Effector memory CD8-positive, alpha-beta T cell (primary cell): Measurements from ENCODE around the gene MMGT1.
"Not testable (repeated sequence)": the region's sequence is repeated elsewhere in the genome, so short reads cannot be mapped to it uniquely, and the experiment has no call there.

Source experiments
- ATAC-seq: fragments of 150-1000 bp; cut with Tn5 transposase; replicated peaks from 2 replicates; pipeline ENCODE4 v1.10.0; 2021; ENCODE audit warnings: mild to moderate bottlenecking, moderate library complexity
- DNase-seq, 3 experiments: peaks; one replicate each; pipeline ENCODE4 v3.0.0; 2021
- H3K27ac Mint-ChIP-seq, 2 donors: one replicate each; pipeline ENCODE4 v1.8.0; 2022; ENCODE audit warnings: mild to moderate bottlenecking in 2 of 2, mixed read lengths in 2 of 2, moderate library complexity in 2 of 2
- H3K27me3 Mint-ChIP-seq, 2 donors: one replicate each; pipeline ENCODE4 v1.8.0; 2022; ENCODE audit warnings: mixed read lengths in 2 of 2
- H3K36me3 Mint-ChIP-seq: one replicate; pipeline ENCODE4 v1.8.0; 2022; ENCODE audit warnings: mild to moderate bottlenecking, moderate library complexity, mixed read lengths; ENCODE audit not compliant: insufficient read depth
- H3K4me1 Mint-ChIP-seq, 2 donors: one replicate each; pipeline ENCODE4 v1.8.0; 2022; ENCODE audit warnings: low read depth in 2 of 2, mixed read lengths in 2 of 2
- H3K4me3 Mint-ChIP-seq, 2 donors: one replicate each; pipeline ENCODE4 v1.8.0; 2022; ENCODE audit warnings: mild to moderate bottlenecking in 2 of 2, mixed read lengths in 2 of 2, moderate library complexity in 2 of 2
- H3K9me3 Mint-ChIP-seq, 2 donors: one replicate each; pipeline ENCODE4 v1.8.0; 2022; ENCODE audit warnings: mixed read lengths in 2 of 2

MMGT1 gene

DNA sequence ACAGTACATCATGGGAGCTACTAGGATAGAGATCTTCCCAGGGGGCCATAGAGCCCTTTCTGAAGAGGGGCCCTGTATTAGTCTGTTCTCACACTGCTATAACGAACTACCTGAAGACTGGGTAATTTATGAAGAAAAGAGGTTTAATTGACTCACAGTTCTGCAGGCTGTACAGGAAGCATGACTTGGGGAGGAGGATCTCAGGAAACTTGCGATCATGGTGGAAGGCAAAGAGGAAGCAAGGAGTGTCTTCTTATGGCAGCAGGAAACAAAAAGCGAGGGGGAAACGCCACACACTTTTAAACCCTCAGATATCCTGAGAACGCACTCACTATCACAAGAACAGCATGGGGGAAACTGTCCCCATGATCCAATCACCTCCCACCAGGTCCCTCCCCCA lies 7.2 kb upstream of the MMGT1 start:
- DNase-seq (no peak), ATAC-seq (no peak)
- Mint-ChIP-seq H3K4me3 (no peak overlapping the region), H3K27ac (peak overlapping the region; percentile 13 to 27), H3K27me3 (no peaks in the 10 kb centered on the region), H3K9me3 (no peaks in the 10 kb centered on the region), H3K4me1 (peaks cover 32 to 38% of the 10 kb centered on the region in 2 donors), H3K36me3 (peaks cover 14% of the 10 kb centered on the region)

GRCh38 chrX:135977611-135978010 lies 3.8 kb upstream of the MMGT1 start:
- DNase-seq = no peak
- H3K36me3 Mint-ChIP-seq = peaks cover 12% of the 10 kb centered on the region
- H3K27ac Mint-ChIP-seq = no peak overlapping the region
- H3K27me3 Mint-ChIP-seq = no peaks in the 10 kb centered on the region
- H3K4me1 Mint-ChIP-seq = peaks cover 23 to 24% of the 10 kb centered on the region in 2 donors
- peak overlapping the region; percentile 54 to 73 for H3K4me3 Mint-ChIP-seq
- peak; percentile 33 for ATAC-seq
- H3K9me3 Mint-ChIP-seq = no peaks in the 10 kb centered on the region

DNA sequence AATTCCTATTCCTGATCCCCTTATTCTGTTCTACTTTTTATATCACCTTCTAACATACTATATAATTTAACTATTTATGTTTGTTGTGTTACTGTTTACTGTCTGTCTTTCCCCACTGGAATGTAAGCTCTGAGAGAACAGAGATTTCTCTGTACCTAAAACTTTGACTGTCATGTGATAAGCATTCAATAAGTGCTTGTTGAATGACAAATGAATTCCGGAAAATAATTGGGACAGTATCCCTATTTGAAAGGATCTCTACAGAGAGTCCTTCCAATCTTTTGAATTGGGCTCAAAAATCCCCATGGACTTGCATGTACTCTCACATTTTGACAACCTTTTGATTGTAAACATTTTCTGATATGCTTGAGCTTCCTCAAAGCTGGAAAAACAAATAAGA lies 1.6 kb upstream of the MMGT1 start:
- Mint-ChIP-seq H3K27me3 (no peaks in the 10 kb centered on the region), H3K36me3 (peaks cover 12% of the 10 kb centered on the region), H3K9me3 (no peaks in the 10 kb centered on the region), H3K4me3 (no peak overlapping the region), H3K27ac (no peak overlapping the region), H3K4me1 (peaks cover 21 to 26% of the 10 kb centered on the region in 2 donors)
- ATAC-seq (no peak), DNase-seq (no peak)

GRCh38 chrX:135974279-135974856 lies 580 bp upstream of the MMGT1 start:
- Mint-ChIP-seq H3K36me3 (peaks cover 12% of the 10 kb centered on the region), H3K9me3 (no peaks in the 10 kb centered on the region), H3K27ac (peak overlapping the region in 1 of 2 donors; percentile 74), H3K4me3 (peak overlapping the region; percentile 79 to 81), H3K4me1 (peaks cover 21 to 26% of the 10 kb centered on the region in 2 donors), H3K27me3 (no peaks in the 10 kb centered on the region)
- peak; percentile 21 to 32 (median 21) for DNase-seq
- ATAC-seq = peak; percentile 23

- Mint-ChIP-seq H3K27ac (peak overlapping the region; percentile 96 to 99), H3K4me3 (peak overlapping the region; percentile 99 to 100), H3K9me3 (no peaks in the 10 kb centered on the region), H3K4me1 (peaks cover 21 to 26% of the 10 kb centered on the region in 2 donors), H3K27me3 (no peaks in the 10 kb centered on the region), H3K36me3 (peaks cover 12% of the 10 kb centered on the region)
- ATAC-seq (no peak), DNase-seq (no peak)
These were observed 702 bp downstream of the MMGT1 start for GRCh38 chrX:135973025-135973547.

DNA sequence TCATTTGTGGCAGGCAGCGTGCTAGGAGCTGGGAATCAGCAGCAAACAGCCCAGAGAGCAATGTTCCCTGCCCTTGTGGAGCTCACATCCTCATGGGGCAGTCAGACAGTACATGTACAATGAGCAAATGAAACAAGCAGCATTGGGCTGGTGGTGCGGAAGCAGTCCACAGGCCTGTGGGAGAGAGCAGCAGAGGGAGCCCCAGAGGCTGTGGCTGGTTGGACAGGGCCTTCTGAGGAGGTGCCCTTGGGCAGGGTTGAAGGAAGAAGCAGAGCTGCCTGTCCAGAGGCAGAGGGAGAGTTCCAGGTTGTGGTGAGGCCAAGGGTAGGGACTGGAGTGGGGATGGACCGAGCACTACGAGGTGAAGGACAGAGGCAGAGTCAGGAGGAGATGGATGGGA lies 22.5 kb downstream of the MMGT1 start:
- no peaks in the 10 kb centered on the region for H3K9me3 Mint-ChIP-seq
- DNase-seq = no peak
- no peaks in the 10 kb centered on the region for H3K27me3 Mint-ChIP-seq
- ATAC-seq = no peak
- H3K27ac Mint-ChIP-seq = no peak overlapping the region
- no peak overlapping the region for H3K4me3 Mint-ChIP-seq
- no peaks in the 10 kb centered on the region for H3K4me1 Mint-ChIP-seq
- no peaks in the 10 kb centered on the region for H3K36me3 Mint-ChIP-seq

DNA sequence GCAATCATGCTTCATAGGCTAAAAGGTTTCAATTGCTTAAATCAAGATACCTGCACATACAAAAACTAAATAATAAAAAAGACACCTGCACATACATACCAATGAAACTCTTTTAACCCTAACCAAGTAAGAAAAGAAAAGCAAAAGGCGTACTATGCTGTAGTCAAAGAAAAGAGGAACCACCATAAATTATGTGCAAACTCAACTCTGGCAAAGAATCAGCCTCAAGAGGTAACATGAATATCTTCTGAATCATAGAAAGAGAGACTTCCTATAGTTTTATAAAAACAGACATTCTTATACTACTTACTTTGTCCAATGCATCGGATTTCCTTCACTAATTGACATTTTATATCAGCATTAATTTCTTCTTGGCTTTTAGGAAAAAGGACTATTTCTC lies 29.3 kb downstream of the MMGT1 start:
- DNase-seq (no peak), ATAC-seq (no peak)
- no peaks in the 10 kb centered on the region for H3K27me3 Mint-ChIP-seq
- H3K4me1 Mint-ChIP-seq = no peaks in the 10 kb centered on the region
- no peak overlapping the region for H3K27ac Mint-ChIP-seq
- H3K9me3 Mint-ChIP-seq = no peaks in the 10 kb centered on the region
- H3K36me3 Mint-ChIP-seq = no peaks in the 10 kb centered on the region
- H3K4me3 Mint-ChIP-seq = no peak overlapping the region

GRCh38 chrX:135931644-135932487 lies 41.9 kb downstream of the MMGT1 start:
- Mint-ChIP-seq H3K4me3 (no peak overlapping the region), H3K9me3 (no peaks in the 10 kb centered on the region), H3K27ac (no peak overlapping the region), H3K27me3 (no peaks in the 10 kb centered on the region), H3K4me1 (no peaks in the 10 kb centered on the region), H3K36me3 (no peaks in the 10 kb centered on the region)
- DNase-seq = peak; percentile 4 to 21 (median 19)
- peak; percentile 36 for ATAC-seq

- DNase-seq (no peak), ATAC-seq (no peak)
- H3K9me3 Mint-ChIP-seq = no peaks in the 10 kb centered on the region
- no peak overlapping the region for H3K4me3 Mint-ChIP-seq
- no peaks in the 10 kb centered on the region for H3K36me3 Mint-ChIP-seq
- H3K4me1 Mint-ChIP-seq = no peaks in the 10 kb centered on the region
- H3K27ac Mint-ChIP-seq = no peak overlapping the region
- no peaks in the 10 kb centered on the region for H3K27me3 Mint-ChIP-seq
These were observed 45.9 kb downstream of the MMGT1 start for GRCh38 chrX:135927897-135928296.

DNA sequence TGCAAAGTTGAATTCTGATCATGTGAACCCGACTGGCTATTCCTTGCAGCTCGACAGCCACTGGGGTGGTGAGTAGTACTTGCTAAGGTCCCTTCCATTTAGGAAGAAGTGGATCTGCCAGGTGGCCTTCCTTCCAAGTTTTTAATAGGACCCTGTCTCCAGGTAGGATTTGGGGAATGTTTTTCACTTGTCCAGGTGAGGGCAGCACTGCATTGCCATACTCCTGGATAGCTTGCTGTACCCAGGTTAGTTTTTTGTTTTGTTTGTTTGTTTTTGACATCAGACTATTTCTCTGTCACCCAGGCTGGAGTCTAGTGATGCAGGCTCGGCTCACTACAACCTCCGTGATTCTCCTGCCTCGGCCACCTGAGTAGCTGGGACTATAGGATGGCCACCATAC lies 50.4 kb downstream of the MMGT1 start:
- no peaks in the 10 kb centered on the region for H3K4me1 Mint-ChIP-seq
- DNase-seq = no peak
- H3K27ac Mint-ChIP-seq = no peak overlapping the region
- no peak overlapping the region for H3K4me3 Mint-ChIP-seq
- peaks cover 0 to 13% of the 10 kb centered on the region in 2 donors for H3K27me3 Mint-ChIP-seq
- no peaks in the 10 kb centered on the region for H3K9me3 Mint-ChIP-seq
- no peak for ATAC-seq
- H3K36me3 Mint-ChIP-seq = no peaks in the 10 kb centered on the region

- DNase-seq, H3K36me3 Mint-ChIP-seq, H3K4me1 Mint-ChIP-seq, H3K27ac Mint-ChIP-seq, ATAC-seq, H3K4me3 Mint-ChIP-seq, H3K9me3 Mint-ChIP-seq: not testable (repeated sequence)
- H3K27me3 Mint-ChIP-seq = peaks cover 7 to 13% of the 10 kb centered on the region in 2 donors
These were observed 53.3 kb downstream of the MMGT1 start for GRCh38 chrX:135920516-135920915.

- Mint-ChIP-seq H3K27me3 (peaks cover 0 to 7% of the 10 kb centered on the region in 2 donors), H3K27ac (no peak overlapping the region), H3K9me3 (no peaks in the 10 kb centered on the region), H3K4me3 (no peak overlapping the region), H3K36me3 (no peaks in the 10 kb centered on the region), H3K4me1 (no peaks in the 10 kb centered on the region)
- no peak for DNase-seq
- ATAC-seq = no peak
These were observed 59.4 kb downstream of the MMGT1 start for GRCh38 chrX:135914404-135914803.
